ENCODE results near the gene MAMDC4. TPM values are rescaled to one million over a fixed set of nuclear protein-coding genes. Genes with fewer than 3 reads are reported as not detected.

The MAMDC4 gene
- polyA plus RNA-seq, 1 experiment = 0.63 TPM

- no peak for DNase-seq (ENCODE audit: low read depth, low spot score)
- ChIA-PET CTCF (interaction anchor here (1.4 kb wide), 1 partner anchor 17 kb away, joined by 5 read pairs; the partner anchor contains the start of gene AJM1), POLR2A (interaction anchor here (0.5 kb wide), 2 partner anchors 53 to 125 kb away, joined by 3 to 9 read pairs; no protein-coding TSS in a partner anchor)
- Histone ChIP-seq H3K9me3 (ENCODE audit: control insufficient read depth, insufficient read depth, low read length) (no peaks in the 10 kb centered on the region; the same call in 1 of the 2 replicates), H3K4me3 (ENCODE audit: low read depth, low read length) (no peak overlapping the region), H3K27ac (ENCODE audit: low read depth, low read length) (no peak overlapping the region), H3K27me3 (ENCODE audit: control insufficient read depth, insufficient read depth, low read length) (no peaks in the 10 kb centered on the region)
- TF ChIP-seq, protein P1, sequence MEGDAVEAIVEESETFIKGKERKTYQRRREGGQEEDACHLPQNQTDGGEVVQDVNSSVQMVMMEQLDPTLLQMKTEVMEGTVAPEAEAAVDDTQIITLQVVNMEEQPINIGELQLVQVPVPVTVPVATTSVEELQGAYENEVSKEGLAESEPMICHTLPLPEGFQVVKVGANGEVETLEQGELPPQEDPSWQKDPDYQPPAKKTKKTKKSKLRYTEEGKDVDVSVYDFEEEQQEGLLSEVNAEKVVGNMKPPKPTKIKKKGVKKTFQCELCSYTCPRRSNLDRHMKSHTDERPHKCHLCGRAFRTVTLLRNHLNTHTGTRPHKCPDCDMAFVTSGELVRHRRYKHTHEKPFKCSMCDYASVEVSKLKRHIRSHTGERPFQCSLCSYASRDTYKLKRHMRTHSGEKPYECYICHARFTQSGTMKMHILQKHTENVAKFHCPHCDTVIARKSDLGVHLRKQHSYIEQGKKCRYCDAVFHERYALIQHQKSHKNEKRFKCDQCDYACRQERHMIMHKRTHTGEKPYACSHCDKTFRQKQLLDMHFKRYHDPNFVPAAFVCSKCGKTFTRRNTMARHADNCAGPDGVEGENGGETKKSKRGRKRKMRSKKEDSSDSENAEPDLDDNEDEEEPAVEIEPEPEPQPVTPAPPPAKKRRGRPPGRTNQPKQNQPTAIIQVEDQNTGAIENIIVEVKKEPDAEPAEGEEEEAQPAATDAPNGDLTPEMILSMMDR (IDR thresholded peaks at IDR 0.05; ENCODE audit: low read depth, low read length) = no peak
Measured at GRCh38 chr9:136825295-136826187, 26.6 kb upstream of the MAMDC4 start.

DNA sequence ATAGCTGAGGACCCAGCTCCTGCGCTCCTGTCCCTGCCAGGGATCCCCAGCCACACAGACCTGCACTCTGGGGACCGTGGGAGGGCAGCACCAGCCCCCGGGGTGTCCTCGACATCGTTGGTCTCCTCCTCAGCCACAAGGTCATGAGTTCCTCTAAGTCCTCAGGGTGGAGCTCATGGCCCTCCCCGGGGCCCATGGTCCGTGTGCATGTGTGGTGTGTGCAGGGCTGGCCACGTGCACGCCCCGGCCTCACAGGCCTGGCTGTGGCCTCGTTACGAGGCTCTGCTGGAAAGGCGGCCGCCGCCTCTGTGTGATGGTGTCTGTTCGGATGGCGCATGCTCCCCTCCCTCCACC lies 26.0 kb upstream of the MAMDC4 start:
- CTCF ChIA-PET = interaction anchor here (1.4 kb wide), 1 partner anchor 16 kb away, joined by 5 read pairs; the partner anchor contains the start of gene AJM1
- POLR2A ChIA-PET = interaction anchor here (0.7 kb wide), 1 partner anchor 428 kb away, joined by 4 read pairs; no protein-coding TSS in a partner anchor
- TF ChIP-seq, protein P1 (IDR thresholded peaks at IDR 0.05; ENCODE audit: low read depth, low read length) = no peak
- Histone ChIP-seq H3K27ac (ENCODE audit: low read depth, low read length) (no peak overlapping the region), H3K4me3 (ENCODE audit: low read depth, low read length) (no peak overlapping the region), H3K27me3 (ENCODE audit: control insufficient read depth, insufficient read depth, low read length) (no peaks in the 10 kb centered on the region), H3K9me3 (ENCODE audit: control insufficient read depth, insufficient read depth, low read length) (no peaks in the 10 kb centered on the region; the same call in 1 of the 2 replicates)
- DNase-seq (ENCODE audit: low read depth, low spot score) = no peak

GRCh38 chr9:136826703-136827582 lies 25.2 kb upstream of the MAMDC4 start:
- Histone ChIP-seq H3K4me3 (ENCODE audit: low read depth, low read length) (no peak overlapping the region), H3K9me3 (ENCODE audit: control insufficient read depth, insufficient read depth, low read length) (no peaks in the 10 kb centered on the region; the same call in 1 of the 2 replicates), H3K27ac (ENCODE audit: low read depth, low read length) (no peak overlapping the region), H3K27me3 (ENCODE audit: control insufficient read depth, insufficient read depth, low read length) (no peaks in the 10 kb centered on the region)
- DNase-seq (ENCODE audit: low read depth, low spot score) = no peak
- ChIA-PET POLR2A (interaction anchor here (0.7 kb wide), 1 partner anchor 427 kb away, joined by 4 read pairs; no protein-coding TSS in a partner anchor), CTCF (interaction anchor here (1.4 kb wide), 1 partner anchor 15 kb away, joined by 5 read pairs; the partner anchor contains the start of gene AJM1)
- TF ChIP-seq, protein P1 (IDR thresholded peaks at IDR 0.05; ENCODE audit: low read depth, low read length) = no peak

DNA sequence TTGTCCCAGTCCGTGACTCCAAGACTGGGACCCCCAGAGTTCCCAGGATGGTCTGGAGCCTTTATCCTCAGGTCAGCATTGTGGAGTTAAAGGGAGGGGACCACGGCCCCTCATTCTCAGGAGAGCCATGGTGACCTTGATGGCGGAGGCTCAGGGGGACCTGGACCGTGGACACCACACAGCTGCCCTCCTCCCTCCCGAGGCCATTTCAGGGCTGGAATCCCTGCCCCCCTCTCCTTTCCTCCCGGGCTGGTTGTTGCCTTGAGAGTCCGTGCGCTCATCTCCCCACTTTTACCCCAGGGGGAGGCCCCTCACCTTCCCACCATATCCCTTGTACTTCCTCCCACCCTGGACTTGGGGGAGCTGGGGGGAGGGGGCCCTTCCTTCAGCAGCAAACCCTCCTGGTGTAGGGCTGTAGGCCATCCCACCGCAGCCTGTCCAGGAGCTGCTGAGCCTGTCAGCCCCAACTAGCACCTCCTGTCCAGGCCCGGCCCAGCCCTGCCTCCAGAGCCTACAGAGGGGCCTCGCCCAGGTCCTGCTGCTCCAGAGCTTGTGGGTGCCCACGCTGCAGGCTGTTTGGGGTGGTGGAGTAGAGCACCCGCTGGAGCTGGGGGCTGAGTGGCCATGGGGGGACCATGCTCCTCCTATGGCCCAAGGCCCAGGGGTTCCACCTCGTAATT lies 24.2 kb upstream of the MAMDC4 start:
- TF ChIP-seq, protein P1 (IDR thresholded peaks at IDR 0.05; ENCODE audit: low read depth, low read length) = no peak
- POLR2A ChIA-PET = no interaction called here
- CTCF ChIA-PET = interaction anchor here (2.5 kb wide), 1 partner anchor 14 kb away, joined by 6 read pairs; the partner anchor contains the start of gene AJM1
- Histone ChIP-seq H3K9me3 (ENCODE audit: control insufficient read depth, insufficient read depth, low read length) (no peaks in the 10 kb centered on the region), H3K27ac (ENCODE audit: low read depth, low read length) (no peak overlapping the region), H3K27me3 (ENCODE audit: control insufficient read depth, insufficient read depth, low read length) (no peaks in the 10 kb centered on the region), H3K4me3 (ENCODE audit: low read depth, low read length) (no peak overlapping the region)
- no peak for DNase-seq (ENCODE audit: low read depth, low spot score)
